Ishikawa (cell line): Measurements from ENCODE around the gene AGAP1.

Experiments used
- CREB1 ChIP-seq: IDR thresholded peaks from 2 replicates; pipeline ENCODE4 v1.6.1; 2012; ENCODE audit warnings: low read depth
- EP300 ChIP-seq: IDR thresholded peaks from 2 replicates; pipeline ENCODE4 v1.6.1; 2012; ENCODE audit warnings: borderline replicate concordance
- FOXM1 ChIP-seq: IDR thresholded peaks from 2 replicates; pipeline ENCODE4 v1.6.1; 2012; ENCODE audit warnings: low read depth, borderline replicate concordance
- MAX ChIP-seq: IDR thresholded peaks from 2 replicates; pipeline ENCODE4 v1.6.1; 2012
- NFIC ChIP-seq: IDR thresholded peaks from 2 replicates; pipeline ENCODE4 v1.6.1; 2012
- REST ChIP-seq: IDR thresholded peaks from 2 replicates; pipeline ENCODE4 v1.6.1; 2012; ENCODE audit warnings: low read depth, mild to moderate bottlenecking
- TAF1 ChIP-seq: IDR thresholded peaks from 2 replicates; pipeline ENCODE4 v1.6.1; 2012; ENCODE audit warnings: low read depth, mild to moderate bottlenecking
- TCF12 ChIP-seq: IDR thresholded peaks from 2 replicates; pipeline ENCODE4 v1.6.1; 2012; ENCODE audit warnings: low read depth
- YY1 ChIP-seq: IDR thresholded peaks from 2 replicates; pipeline ENCODE4 v1.6.1; 2012; ENCODE audit warnings: low read depth

GRCh38 chr2:235639428-235639773 lies 145.6 kb downstream of the AGAP1 start:
- TF ChIP-seq REST (no peak), YY1 (no peak), NFIC (no peak), EP300 (no peak), FOXM1 (no peak), CREB1 (no peak), TAF1 (no peak), TCF12 (no peak), MAX (no peak)
